CD4-positive, alpha-beta T cell treated with Interleukin-4 for 4 hours (primary cell): ENCODE data around the gene CSNK2A2.

Experiments used
- DNase-seq: peaks from one replicate; pipeline ENCODE4 v3.0.0-alpha.2; 2020

Gene CSNK2A2

DNA sequence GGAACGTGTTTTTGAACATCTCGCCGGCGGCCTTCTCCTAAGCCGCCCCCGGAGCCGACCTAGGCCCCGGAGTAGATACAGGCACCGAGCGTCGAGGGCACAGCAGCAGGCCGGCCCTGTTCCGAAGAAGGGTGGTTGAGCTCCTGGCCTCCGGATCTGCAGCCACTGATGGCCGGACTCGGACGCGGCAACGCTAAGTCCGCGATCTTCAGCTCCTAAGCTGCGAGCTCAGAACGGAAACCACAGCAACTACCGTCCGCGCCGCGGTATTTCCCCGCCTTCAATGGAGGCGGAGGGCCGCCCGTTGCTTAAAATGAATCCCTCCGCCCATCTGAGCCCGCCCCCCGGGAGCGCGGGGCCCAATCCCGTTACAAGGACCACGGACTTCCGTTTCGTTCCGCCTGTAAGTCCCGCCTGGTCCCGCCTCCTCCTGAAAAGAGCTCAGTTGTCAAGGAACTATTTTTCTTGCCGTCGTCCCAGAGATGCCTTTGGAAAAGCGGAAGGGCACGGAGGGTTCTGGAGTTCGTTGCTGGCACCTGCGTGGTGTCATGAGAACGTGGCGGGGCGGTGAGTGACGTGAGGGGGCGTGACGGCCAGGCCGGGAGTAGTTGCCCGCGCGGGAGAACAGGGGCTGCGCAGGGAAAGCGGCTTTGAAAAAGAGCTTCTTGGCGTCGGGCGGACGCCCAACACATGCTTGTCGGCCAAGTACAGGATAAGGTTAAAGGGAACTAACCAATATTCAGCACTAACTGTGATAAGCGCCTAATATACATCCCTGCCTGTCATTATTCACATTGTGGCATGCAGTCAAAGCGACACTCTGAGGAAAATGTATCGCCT lies 68.6 kb downstream of the CSNK2A2 start, which contains the start of gene CFAP20:
Gene CFAP20 (minus strand): TSS at position 285 of the 840 bp plus-strand sequence. CDS start 266 bp downstream, at position 19.
- DNase-seq: peak; percentile 99

DNA sequence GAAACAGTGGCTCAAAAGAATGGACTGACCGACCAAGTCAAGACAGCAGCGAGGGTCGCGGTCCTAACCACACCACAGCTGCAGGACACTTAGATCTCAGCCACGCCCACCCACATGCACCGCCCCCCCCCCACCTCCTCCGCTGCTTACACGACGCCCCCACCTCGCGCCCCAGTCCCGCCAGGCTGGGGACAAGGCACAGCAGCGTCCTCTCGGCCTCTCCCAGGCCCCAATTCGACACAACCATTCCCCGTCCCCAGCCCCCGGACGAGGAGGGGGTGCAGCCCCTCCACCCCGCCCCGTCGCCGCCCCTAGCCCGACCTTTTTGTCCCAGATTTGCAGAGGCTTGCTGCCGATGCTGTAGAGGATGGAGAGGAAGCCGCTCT lies 69.2 kb downstream of the CSNK2A2 start:
- DNase-seq: no peak

DNA sequence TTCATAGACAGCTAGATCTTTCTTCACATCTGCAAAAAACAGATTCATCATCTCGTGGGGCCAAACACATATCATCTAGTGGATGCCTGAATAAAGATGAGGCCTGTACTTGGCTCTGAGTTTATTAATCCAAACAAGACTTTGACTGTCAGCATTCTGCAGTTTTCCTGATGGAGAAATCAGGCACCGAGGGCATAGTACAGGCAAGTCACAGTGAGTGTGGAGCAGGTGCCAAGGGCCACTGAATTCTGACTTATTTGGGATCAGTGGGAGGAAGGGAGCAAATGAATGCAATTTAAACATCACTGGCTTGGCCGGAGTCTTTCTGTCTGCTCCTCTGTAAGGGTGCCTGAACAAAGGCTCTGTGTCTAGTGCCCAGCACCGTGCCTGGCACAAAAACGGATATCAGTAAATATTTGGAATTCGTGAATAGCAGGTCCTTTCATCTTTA lies 69.7 kb downstream of the CSNK2A2 start:
- DNase-seq: no peak

DNA sequence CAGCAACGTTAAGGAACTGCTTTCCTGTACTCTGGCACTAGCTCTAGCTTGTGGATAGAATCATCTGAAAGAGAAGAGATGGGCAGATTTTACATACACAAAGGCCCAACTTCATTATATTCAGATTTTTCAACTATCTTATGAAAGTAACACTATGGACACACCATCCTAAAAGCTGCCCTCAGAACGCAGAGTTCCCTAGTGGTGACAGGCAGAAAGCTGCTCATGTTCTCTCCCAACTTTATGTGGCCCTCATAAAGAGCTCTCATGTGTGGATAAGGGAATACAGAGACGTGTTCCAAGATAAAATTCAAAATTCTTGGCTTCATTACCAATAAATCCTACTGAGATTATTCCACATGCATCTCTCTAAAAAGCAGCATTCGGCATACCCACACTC lies 70.3 kb downstream of the CSNK2A2 start:
- no peak for DNase-seq

DNA sequence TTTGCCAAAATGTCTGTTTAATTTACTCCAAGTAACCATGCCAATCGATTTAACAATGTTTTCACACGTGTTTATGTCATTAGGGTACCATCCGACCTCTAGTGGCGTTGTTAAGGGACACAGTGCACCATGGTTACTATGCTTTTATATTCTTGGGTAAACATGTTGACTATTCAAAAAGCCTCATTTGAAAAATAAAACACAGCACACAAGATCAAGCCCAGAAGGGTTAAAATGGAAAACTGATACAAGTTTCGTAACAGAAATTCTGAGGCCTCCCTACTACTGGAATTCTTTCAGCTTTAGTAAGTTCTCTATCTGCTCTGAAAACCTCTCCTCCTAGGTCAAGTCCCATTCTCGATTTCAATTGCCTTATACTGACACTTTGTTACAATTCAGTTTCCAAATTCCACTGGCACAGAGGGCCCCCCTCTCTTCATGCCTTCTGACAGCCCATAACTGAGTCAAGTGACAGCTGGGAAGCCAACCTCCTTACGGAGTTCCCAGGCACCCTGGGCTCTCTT lies 70.8 kb downstream of the CSNK2A2 start:
- peak; percentile 82 for DNase-seq

DNA sequence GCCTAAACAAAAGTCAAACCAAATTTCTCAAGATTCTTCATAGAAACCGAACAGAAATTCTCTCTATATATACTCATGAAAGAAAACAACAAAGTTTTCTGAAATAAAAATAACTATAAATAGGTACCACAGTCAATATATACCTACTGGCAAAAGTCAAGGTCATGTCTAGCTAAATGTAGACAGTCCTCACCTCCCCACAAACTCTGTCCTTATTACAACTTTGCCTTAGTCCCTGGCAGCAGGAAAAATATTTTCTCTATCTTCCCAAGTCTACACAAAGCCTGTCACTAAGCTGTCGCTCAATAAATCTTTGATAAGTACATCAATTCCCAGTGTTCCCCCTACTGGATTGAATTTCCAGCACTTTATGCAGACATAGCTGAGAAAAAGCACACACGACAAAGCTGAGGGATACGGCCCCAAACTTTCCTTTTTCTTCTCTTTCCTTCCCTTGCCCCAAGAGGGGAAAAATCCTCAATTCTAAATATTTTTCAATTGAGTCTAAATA lies 71.4 kb downstream of the CSNK2A2 start:
- no peak for DNase-seq

DNA sequence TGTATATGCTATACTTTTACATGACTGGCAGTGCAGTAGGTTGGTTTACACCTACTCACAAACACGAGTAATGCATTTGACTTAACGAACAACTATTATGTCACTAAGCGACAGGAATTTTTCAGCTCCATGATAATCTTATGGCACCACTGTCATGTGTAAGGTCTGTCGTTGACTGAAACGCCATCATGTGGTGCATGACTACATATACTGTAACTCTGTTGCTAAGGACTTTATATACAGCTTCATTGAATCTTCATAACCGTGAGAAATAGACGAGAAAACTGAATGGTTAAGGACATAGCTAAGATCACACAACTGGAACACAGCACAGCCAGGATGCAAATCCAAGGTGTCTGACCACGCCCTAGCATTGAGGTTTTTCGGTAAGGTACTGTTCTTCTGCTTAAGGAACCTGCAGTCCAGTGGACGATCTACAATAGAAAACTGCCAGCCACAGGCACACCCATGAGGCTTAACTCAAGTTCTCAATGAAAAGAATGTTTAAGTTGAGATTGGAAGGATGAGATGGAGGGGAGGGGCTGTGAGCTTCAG lies 72.0 kb downstream of the CSNK2A2 start:
- DNase-seq: no peak

DNA sequence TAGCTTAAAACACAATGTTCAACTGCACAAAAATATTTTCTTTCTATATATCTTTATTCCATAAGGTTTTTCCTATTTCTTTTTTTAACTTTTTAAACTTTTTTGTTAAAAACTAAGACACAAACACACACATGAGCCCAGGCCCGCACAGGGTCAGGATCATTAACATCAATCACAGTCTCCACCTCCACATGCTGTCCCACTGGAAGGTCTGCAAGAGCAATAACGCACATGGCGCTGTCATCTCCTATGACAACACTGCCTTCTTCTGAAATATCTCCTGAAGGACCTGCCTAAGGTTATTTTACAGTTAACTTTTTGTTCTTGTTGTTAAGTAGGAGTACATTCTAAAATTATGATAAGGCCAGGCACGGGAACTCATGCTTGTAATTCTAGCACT lies 72.9 kb downstream of the CSNK2A2 start:
- DNase-seq: no peak

DNA sequence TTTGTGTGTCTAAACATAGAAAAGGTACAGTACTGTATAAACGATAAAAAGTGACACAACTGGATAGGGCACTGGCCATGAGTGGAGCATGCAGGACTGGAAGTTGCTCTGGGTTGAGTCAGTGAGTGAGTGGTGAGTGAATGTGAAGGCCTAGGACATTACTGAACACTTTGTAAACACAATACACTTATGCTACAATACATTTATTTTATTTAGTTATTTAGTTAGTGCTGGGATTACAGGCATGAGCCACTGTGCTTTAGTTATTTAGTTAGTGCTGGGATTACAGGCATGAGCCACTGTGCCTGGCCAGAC lies 73.3 kb downstream of the CSNK2A2 start:
- DNase-seq: no peak

DNA sequence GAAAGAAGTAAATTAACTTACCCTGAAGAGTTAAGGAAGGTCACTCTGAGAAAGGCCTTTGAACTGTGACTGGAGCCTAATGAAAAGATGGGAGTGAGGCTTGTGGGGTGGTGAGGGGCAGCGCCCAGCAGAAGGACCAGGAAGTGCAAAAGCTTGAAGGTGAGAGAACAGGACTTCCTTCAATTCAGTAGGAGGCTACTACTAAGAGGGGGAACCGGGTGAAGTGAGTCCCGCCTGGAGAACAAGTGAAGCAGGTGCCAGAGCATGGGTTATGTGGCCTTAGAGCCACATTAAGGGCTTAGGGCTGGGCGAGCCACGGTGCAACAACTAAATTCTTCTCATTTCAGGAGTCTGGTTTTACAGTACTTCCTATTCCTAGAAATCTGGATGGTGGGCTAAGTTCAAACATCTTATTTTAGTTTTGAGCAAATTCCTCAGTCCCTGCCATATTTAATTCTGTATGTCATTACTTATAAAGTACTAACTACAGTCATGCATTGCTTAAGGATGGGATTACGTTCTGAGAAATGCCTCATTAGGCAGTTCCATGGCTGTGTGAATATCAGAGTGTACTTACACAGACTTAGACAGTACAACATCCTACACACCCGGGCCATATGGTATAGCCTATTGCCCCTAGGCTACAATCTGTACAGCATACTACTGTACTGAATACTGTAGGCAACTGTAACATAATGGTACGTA lies 73.9 kb downstream of the CSNK2A2 start:
- no peak for DNase-seq

DNA sequence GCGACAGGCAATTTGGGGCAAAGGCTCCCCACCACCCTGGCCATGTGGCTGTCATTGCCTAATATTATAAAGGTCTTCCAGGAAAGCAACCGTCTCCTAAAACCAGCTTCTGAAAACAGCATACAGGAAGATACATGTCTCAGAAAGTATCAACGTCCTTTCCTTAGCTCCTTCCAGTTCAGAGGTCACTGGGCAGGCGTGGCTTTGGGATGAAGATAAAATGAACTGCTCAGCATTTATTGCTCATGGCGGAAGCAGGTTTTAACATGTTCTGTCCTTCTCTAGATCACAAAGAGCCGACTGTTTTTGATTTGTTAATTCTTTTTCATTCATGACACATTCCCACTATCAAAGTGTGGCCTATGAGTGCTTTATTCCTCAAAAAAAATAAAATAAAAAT lies 76.8 kb downstream of the CSNK2A2 start:
- DNase-seq: no peak

DNA sequence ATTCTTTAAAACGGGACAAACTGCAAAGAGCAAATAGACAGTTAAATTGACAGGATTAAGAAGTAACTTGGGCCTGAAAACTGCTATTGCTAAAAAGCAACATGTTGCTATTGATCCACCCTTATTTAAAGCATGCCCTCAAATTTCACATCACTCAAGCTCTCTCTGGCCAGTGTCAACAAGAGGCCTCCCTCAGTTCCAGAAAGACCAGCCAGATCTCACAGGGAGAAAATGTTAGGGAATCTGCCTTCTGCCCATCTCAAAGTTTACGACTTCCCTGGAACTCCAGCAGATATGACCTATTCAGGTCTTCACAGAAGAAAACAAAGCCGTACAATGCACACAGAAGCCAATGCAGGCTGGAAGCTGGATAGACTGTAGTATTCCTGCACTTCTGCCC lies 77.7 kb downstream of the CSNK2A2 start:
- no peak for DNase-seq

DNA sequence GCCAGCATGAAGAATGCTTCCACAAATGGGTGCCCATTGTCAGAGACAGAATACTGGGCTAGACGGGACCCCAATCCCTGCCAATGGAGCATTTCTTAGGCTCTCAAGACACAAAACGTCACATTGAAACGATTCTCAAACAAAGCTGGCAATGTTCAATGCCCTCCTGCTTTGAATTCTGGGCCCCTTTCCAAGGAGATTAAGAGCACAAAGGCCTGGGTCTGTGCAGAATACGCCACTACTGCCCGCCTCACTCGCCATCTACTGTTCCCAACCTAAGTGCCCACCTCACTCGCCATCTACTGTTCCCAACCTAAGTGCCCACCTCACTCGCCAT lies 78.4 kb downstream of the CSNK2A2 start:
- no peak for DNase-seq

DNA sequence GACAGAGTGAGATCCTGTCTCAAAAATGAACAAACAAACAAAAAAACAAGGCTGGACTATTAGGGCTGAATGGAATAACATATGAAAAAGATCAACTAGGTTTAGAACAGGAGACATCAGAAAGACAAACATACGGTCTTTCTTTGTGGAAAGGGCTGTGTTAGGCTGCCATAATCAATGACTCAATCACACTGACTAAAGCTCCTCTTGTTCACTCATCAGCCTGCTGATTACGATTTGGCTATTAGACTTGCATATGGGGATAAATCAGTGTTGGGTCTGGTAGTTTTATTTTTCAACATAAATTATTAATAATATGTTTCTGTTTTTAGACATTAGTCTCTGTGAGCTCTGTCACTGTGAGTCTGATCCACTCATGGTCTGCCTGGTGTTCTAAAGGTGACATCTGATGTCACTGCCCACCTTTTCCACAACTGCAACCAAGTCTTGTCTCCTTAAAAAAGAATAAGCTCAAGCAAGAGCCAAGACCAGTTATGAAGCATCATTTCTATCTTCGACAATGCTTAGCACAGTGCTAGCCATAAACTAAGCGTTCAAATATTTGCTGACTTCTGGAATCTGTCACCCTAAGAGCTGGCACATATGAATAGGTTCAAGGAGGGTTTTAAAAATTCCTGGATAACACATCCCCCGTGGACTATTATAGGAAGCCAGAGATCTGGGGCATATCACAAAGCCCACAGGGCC lies 79.0 kb downstream of the CSNK2A2 start:
- DNase-seq: no peak

DNA sequence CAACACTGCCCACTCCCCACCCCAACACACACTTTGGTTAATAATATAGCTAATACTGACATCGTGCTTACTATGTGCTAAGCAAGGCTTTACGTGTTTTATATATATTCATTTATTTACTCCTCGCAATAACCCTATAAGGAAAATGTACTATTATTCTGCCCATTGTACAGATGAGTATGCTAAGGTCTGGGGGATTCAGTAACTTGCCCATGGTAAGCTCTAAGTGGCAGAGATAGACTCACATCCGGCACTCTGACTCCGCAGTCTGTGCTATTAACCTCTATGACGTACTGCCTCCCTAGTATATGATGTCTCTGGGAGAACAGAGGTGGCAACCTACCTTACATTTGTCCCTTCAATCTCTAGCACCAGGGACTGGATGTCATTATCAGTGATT lies 81.4 kb downstream of the CSNK2A2 start:
- DNase-seq: no peak

DNA sequence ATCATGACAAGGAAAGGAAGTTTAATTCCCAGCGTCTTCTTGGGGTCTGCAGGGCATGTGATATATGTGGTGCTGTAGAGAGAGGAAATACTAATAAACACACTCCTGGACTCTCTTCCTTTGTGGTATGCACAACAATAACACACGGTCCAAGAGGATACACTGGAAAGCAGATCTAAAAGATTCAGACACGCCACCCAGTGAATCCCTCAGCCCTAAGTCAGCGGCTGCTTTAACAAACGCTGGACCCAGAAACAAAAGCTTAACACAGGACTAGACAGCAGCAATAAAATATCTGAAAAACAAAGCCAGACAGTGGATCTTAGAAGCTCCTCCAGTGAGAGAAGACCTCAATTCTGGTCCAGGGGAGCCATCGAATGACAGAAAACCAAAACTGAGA lies 81.8 kb downstream of the CSNK2A2 start:
- DNase-seq: no peak

DNA sequence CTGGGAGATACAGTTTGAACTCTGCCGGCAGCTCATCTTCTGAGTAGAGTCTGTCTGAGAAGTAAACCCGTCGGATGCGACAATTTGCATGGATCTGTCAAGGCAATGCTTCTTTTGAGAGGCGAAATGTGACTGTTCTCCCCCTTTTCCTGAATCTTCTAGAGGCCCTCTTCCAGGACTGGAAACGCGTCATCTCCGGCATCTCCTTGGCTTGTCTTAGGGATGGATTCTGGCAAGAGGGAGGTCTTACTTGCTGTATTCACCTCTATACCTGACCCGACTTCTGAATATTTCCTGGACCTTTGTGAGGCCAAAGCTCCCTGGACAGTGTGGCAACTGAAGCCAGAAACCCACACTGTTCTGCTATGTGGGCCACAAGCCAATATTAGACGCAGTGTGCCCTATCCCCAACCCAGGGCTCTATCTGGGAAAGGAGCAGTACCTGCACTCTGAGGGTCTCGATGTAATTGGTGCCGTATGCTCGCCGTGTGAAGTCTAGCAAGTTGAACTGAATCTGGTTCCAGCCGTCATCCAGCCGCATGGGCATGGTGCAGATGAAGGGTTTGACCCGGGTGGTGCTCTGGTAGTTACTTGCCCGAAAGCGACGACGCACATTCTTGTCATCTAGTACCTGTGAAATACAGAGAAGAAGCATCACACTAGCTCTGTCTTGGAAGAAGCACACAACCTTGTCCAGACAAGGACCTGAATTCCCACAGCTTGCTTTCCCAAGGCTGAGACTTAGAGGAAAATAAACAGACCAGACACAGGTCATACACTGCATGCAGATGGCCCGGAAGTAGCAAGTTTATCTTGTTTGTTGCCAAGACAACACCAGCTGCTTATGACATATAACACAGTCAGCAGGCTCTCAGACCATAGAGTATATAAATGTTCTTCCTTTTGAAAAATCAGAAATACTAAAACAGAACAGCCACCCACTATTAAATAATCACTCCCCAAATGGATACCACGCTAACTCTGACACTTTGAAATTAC lies 82.8 kb downstream of the CSNK2A2 start:
- no peak for DNase-seq

DNA sequence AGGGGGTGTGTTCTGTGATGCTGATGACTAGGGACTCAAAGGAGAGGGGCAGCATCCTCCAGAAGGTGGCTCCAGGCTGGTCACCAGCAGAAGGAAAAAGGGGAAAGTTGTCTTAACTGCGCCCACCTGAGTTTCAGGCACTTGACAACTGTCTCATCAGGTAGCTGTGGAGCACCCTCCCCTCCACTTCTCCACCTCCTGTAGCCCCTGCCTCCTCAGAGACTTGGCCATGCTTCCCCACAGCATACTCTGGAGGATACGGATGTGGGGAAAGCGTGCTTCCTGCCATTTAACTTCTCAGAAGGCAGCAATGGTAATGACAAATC lies 86.6 kb downstream of the CSNK2A2 start:
- no peak for DNase-seq

DNA sequence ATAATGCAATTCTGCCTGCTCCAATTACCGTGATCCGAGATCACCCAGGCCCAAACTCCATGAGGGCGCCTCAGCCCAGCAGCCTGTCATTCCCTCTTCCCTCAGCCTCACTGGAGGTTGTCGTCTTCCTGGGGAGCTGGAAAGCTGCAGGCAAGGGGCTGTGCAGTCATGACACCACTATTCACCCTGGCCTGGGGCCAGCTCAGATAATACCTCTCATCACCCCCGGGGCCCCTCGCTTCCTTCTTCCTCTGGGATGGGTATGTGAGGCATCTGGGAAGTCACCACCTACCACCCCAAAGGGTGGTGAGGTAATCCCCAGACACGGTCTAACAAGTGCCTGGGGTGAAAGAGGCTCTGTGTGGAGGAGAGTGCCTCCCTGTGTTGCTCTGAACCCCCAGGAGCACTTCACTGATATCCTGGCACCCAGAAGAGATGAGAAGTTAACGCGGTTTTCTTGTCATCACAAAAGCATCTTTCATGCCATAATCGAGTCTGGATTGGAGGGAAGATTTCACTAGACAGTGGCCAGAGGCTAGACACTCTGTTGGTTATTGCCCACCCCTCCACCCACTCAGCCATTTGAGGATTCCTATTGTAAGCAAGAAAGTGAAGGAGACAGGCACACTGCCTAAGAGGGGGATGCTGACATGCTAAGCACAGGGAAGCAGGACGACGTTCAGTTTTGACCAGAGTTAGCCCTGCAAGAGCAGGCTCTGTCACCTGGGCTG lies 87.2 kb downstream of the CSNK2A2 start:
- DNase-seq: no peak

DNA sequence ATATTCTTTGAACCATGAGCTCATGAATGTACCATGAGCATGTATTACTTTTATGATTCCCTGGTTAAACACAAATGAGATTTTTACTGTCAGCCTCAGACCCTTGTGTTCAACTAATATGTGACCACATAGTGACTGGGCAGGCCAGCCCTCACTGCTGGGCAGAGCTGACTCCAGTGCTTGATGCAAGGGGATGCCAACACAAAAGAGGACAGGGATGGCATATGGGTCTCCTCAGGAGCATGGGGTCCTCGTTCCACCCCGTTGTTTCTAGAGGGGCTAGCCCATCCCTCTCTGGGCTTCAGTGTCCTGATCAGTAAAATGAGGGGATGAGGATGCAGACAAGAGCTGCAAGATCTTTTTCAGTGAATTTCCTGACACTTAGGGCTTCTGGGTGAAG lies 88.0 kb downstream of the CSNK2A2 start:
- no peak for DNase-seq

DNA sequence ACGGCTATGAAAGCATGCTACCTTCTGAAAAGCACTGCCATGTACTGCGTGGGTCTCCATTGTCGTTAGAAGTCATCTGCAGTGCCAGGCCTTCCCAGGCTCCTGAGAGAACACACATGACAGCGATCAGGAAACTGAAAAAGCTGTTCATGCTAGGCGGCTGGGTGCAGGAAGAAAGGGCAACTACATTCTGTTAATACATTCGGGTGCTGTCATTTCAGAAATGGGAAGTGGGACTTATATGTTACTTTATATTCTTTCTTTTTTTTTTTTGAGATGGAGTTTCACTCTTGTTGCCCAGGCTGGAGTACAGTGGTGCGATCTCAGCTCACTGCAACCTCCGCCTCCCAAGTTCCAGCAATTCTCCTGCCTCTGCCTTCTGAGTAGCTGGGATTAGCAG lies 88.6 kb downstream of the CSNK2A2 start:
- DNase-seq: no peak
